Fibroblast of upper back skin (primary cell): ENCODE results near the gene ERBB4.

Source experiments
- DNase-seq: peaks from one replicate; pipeline ENCODE4 v3.0.0-alpha.2; 2013

The ERBB4 gene

GRCh38 chr2:211437396-211437795 is 1101.2 kb downstream of the ERBB4 start:
- DNase-seq, result no peak

GRCh38 chr2:211436182-211436581 is 1102.4 kb downstream of the ERBB4 start:
- DNase-seq, result no peak

GRCh38 chr2:211435331-211435730 is 1103.3 kb downstream of the ERBB4 start:
- DNase-seq, result no peak

GRCh38 chr2:211434773-211435172 is 1103.8 kb downstream of the ERBB4 start:
- no peak for DNase-seq

GRCh38 chr2:211429256-211429920 is 1109.2 kb downstream of the ERBB4 start:
- DNase-seq, result no peak

- no peak for DNase-seq
Observed at GRCh38 chr2:211426240-211426639, 1112.4 kb downstream of the ERBB4 start.

GRCh38 chr2:211423018-211423417 is 1115.6 kb downstream of the ERBB4 start:
- DNase-seq, result no peak

GRCh38 chr2:211417544-211417943 is 1121.1 kb downstream of the ERBB4 start:
- DNase-seq, result no peak

- DNase-seq, result no peak
Observed at GRCh38 chr2:211416373-211416772, 1122.2 kb downstream of the ERBB4 start.

GRCh38 chr2:211413746-211414145 is 1124.9 kb downstream of the ERBB4 start:
- no peak for DNase-seq

GRCh38 chr2:211408483-211408891 is 1130.1 kb downstream of the ERBB4 start:
- DNase-seq, result no peak

GRCh38 chr2:211407076-211407475 is 1131.5 kb downstream of the ERBB4 start:
- DNase-seq, result no peak

- DNase-seq, result no peak
Observed at GRCh38 chr2:211405036-211405435, 1133.6 kb downstream of the ERBB4 start.

- DNase-seq, result no peak
Observed at GRCh38 chr2:211404098-211404497, 1134.5 kb downstream of the ERBB4 start.

GRCh38 chr2:211401328-211401727 is 1137.3 kb downstream of the ERBB4 start:
- no peak for DNase-seq

GRCh38 chr2:211397764-211398163 is 1140.8 kb downstream of the ERBB4 start:
- no peak for DNase-seq

GRCh38 chr2:211396815-211397214 is 1141.8 kb downstream of the ERBB4 start:
- DNase-seq, result no peak

- DNase-seq, result no peak
Observed at GRCh38 chr2:211391189-211391567, 1147.4 kb downstream of the ERBB4 start.

- DNase-seq, result no peak
Observed at GRCh38 chr2:211390536-211391188, 1147.9 kb downstream of the ERBB4 start.

- DNase-seq, result no peak
Observed at GRCh38 chr2:211387734-211388133, 1150.9 kb downstream of the ERBB4 start.

GRCh38 chr2:211380041-211380440 is 1158.6 kb downstream of the ERBB4 start:
- DNase-seq, result no peak

GRCh38 chr2:211376410-211376809 is 1162.2 kb downstream of the ERBB4 start:
- no peak for DNase-seq

- no peak for DNase-seq
Observed at GRCh38 chr2:211373203-211373602, 1165.4 kb downstream of the ERBB4 start.

- DNase-seq, result no peak
Observed at GRCh38 chr2:211371465-211371864, 1167.1 kb downstream of the ERBB4 start.

GRCh38 chr2:211368467-211368866 is 1170.1 kb downstream of the ERBB4 start:
- DNase-seq, result no peak
